GM23248 (cell line): ENCODE measurements around the gene TRIM40. TPM values are rescaled to one million over a fixed set of nuclear protein-coding genes. Genes with fewer than 3 reads are reported as not detected.
A peak's percentile ranks its signal among the peaks of the same experiment; 100 is the strongest.

Source experiments
- DNase-seq: peaks from one replicate; pipeline ENCODE4 v3.0.0-alpha.2; 2015
- H2AFZ ChIP-seq: fragments of 200-600 bp; sonication (generic); 2 replicates; pipeline ENCODE4 v1.6.1; 2016; ENCODE audit warnings: antibody characterized with exemption
- H3F3A ChIP-seq: fragments of 200-600 bp; sonication (generic); 2 replicates; pipeline ENCODE4 v1.6.1; 2016; ENCODE audit warnings: mild to moderate bottlenecking, antibody characterized with exemption, mixed run types; ENCODE audit not compliant: insufficient read depth
- H3K27ac ChIP-seq: fragments of 200-600 bp; sonication (generic); 2 replicates; pipeline ENCODE4 v1.5.1; 2016; ENCODE audit warnings: mild to moderate bottlenecking
- H3K27me3 ChIP-seq: fragments of 200-600 bp; sonication (generic); replicated peaks from 2 replicates; pipeline ENCODE4 v1.6.1; 2016; ENCODE audit warnings: mild to moderate bottlenecking; ENCODE audit not compliant: insufficient read depth
- H3K36me3 ChIP-seq: fragments of 200-600 bp; sonication (generic); 2 replicates; pipeline ENCODE4 v1.6.1; 2016; ENCODE audit warnings: low read depth, mild to moderate bottlenecking
- H3K4me1 ChIP-seq: fragments of 200-600 bp; sonication (generic); 2 replicates; pipeline ENCODE4 v1.6.1; 2016; ENCODE audit warnings: mild to moderate bottlenecking; ENCODE audit not compliant: insufficient read depth
- H3K4me2 ChIP-seq: fragments of 200-600 bp; sonication (generic); one replicate; pipeline ENCODE4 v1.6.1; 2016; ENCODE audit warnings: mild to moderate bottlenecking; ENCODE audit not compliant: unreplicated experiment
- H3K4me3 ChIP-seq: fragments of 200-600 bp; sonication (generic); 2 replicates; pipeline ENCODE4 v1.5.1; 2016; ENCODE audit warnings: mild to moderate bottlenecking
- H3K79me2 ChIP-seq: fragments of 200-600 bp; sonication (generic); 2 replicates; pipeline ENCODE4 v1.6.1; 2016; ENCODE audit warnings: mild to moderate bottlenecking; ENCODE audit not compliant: insufficient read depth
- H3K9ac ChIP-seq: fragments of 200-600 bp; sonication (generic); 2 replicates; pipeline ENCODE4 v1.6.1; 2016; ENCODE audit warnings: mild to moderate bottlenecking
- H3K9me2 ChIP-seq: fragments of 200-600 bp; sonication (generic); 2 replicates; pipeline ENCODE4 v1.6.1; 2016; ENCODE audit warnings: mixed run types, mild to moderate bottlenecking, moderate library complexity; ENCODE audit not compliant: insufficient read depth
- H3K9me3 ChIP-seq: fragments of 200-600 bp; sonication (generic); one replicate; pipeline ENCODE4 v1.6.1; 2017; ENCODE audit warnings: low read depth
- H4K20me1 ChIP-seq: fragments of 200-600 bp; sonication (generic); 2 replicates; pipeline ENCODE4 v1.6.0; 2016; ENCODE audit not compliant: insufficient read depth
- EZH2 ChIP-seq: fragments of 200-600 bp; sonication (generic); IDR thresholded peaks from 2 replicates; pipeline ENCODE4 v1.6.1; 2018; ENCODE audit warnings: antibody characterized with exemption, mild to moderate bottlenecking; ENCODE audit not compliant: insufficient read depth, poor library complexity, severe bottlenecking
- EZH2phosphoT487 ChIP-seq: fragments of 200-600 bp; sonication (generic); IDR thresholded peaks from 2 replicates; pipeline ENCODE4 v1.6.1; 2018; ENCODE audit warnings: antibody characterized with exemption, moderate library complexity, mild to moderate bottlenecking, low read depth; ENCODE audit not compliant: insufficient read depth
- WGBS, 2 experiments: methylation state at CpG; one replicate each; pipeline ENCODE4 v1.1.6; 2015 to 2017; ENCODE audit warnings: low lambda C conversion rate in 2 of 2, low coverage in 1 of 2; ENCODE audit errors: missing lambda C conversion rate in 2 of 2; 5-methylcytosine and 5-hydroxymethylcytosine counted together
- in situ Hi-C: fragments of 300-500 bp; cut with MboI; formaldehyde crosslinking; loops from 2 replicates; pipeline ENCODE4 v1.15.0; 2020
- polyA plus RNA-seq: library from polyadenylated mRNA; unstranded; fragments of >200 nt; fragmentation: Nextera tagmentation; extraction: Ambion mirVana; gene quantifications from 2 replicates; pipeline ENCODE4 v1.2.1, GENCODE V29; 2016
- total RNA-seq: library from RNA; depleted of rRNA; stranded (reverse); fragments of >200 nt; shearing (Covaris generic); gene quantifications from 2 replicates; pipeline ENCODE4 v1.2.3, GENCODE V29; 2014

Gene TRIM40
- total and polyA plus RNA-seq, 2 experiments from 2014 or later, result not detected

- no peak overlapping the region for H3K27ac ChIP-seq
- H3K9ac ChIP-seq, result no peak overlapping the region
- no peak for TF ChIP-seq EZH2phosphoT487
- TF ChIP-seq EZH2, result no peak
- 41 to 43% methylated on average over 6 of the region's 6 CpGs for WGBS, 2 experiments
- no peaks in the 10 kb centered on the region for H3K4me1 ChIP-seq
- no peak overlapping the region for H3K4me2 ChIP-seq
- peaks cover 50% of the 10 kb centered on the region for H3K27me3 ChIP-seq
- no peaks in the 10 kb centered on the region for H3K9me3 ChIP-seq
- no peak overlapping the region for H2AFZ ChIP-seq
- in situ Hi-C loops, result no loop called here
- no peaks in the 10 kb centered on the region for H3F3A ChIP-seq
- no peaks in the 10 kb centered on the region for H4K20me1 ChIP-seq
- no peaks in the 10 kb centered on the region for H3K9me2 ChIP-seq
- DNase-seq, result no peak
- no peaks in the 10 kb centered on the region for H3K36me3 ChIP-seq
- H3K79me2 ChIP-seq, result no peaks in the 10 kb centered on the region
- no peak overlapping the region for H3K4me3 ChIP-seq
These were observed 31.2 kb downstream of the TRIM40 start for GRCh38 chr6:30167101-30167500.

- in situ Hi-C loops, result no loop called here
- Histone ChIP-seq H3K4me2 (no peak overlapping the region), H3K9me3 (no peaks in the 10 kb centered on the region), H4K20me1 (no peaks in the 10 kb centered on the region), H3K4me3 (no peak overlapping the region), H3F3A (no peaks in the 10 kb centered on the region), H3K9me2 (no peaks in the 10 kb centered on the region), H3K4me1 (no peaks in the 10 kb centered on the region), H3K36me3 (no peaks in the 10 kb centered on the region), H3K9ac (no peak overlapping the region), H2AFZ (no peak overlapping the region), H3K27me3 (peaks cover 66% of the 10 kb centered on the region), H3K27ac (no peak overlapping the region), H3K79me2 (no peaks in the 10 kb centered on the region)
- 35 to 64% methylated on average over 1 of the region's 1 CpG for WGBS, 2 experiments
- no peak for DNase-seq
- TF ChIP-seq EZH2, result no peak
These were observed 32.8 kb downstream of the TRIM40 start for GRCh38 chr6:30168741-30169140.

- no peak overlapping the region for H3K27ac ChIP-seq
- WGBS, 2 experiments, result 31 to 32% methylated on average over 7 of the region's 7 CpGs
- no peaks in the 10 kb centered on the region for H3K9me2 ChIP-seq
- DNase-seq, result peak; percentile 68
- no peaks in the 10 kb centered on the region for H3F3A ChIP-seq
- in situ Hi-C loops, result no loop called here
- H3K4me2 ChIP-seq, result no peak overlapping the region
- no peaks in the 10 kb centered on the region for H3K9me3 ChIP-seq
- TF ChIP-seq EZH2, result no peak
- no peak for TF ChIP-seq EZH2phosphoT487
- peaks cover 78% of the 10 kb centered on the region for H3K27me3 ChIP-seq
- H3K4me1 ChIP-seq, result no peaks in the 10 kb centered on the region
- H3K79me2 ChIP-seq, result no peaks in the 10 kb centered on the region
- H3K9ac ChIP-seq, result no peak overlapping the region
- no peak overlapping the region for H3K4me3 ChIP-seq
- no peaks in the 10 kb centered on the region for H3K36me3 ChIP-seq
- no peaks in the 10 kb centered on the region for H4K20me1 ChIP-seq
- no peak overlapping the region for H2AFZ ChIP-seq
These were observed 34.0 kb downstream of the TRIM40 start for GRCh38 chr6:30169658-30170614.

GRCh38 chr6:30171677-30172471 lies 35.9 kb downstream of the TRIM40 start:
- H3F3A ChIP-seq, result no peaks in the 10 kb centered on the region
- TF ChIP-seq EZH2 (peak; percentile 73), EZH2phosphoT487 (0 out of 2 replicates have a peak, but pooled peaks have one; percentile 29)
- no peaks in the 10 kb centered on the region for H3K9me3 ChIP-seq
- H4K20me1 ChIP-seq, result no peaks in the 10 kb centered on the region
- 0 out of 2 replicates have a peak overlapping the region, but pooled peaks have one; percentile 1 for H3K4me3 ChIP-seq
- no peaks in the 10 kb centered on the region for H3K36me3 ChIP-seq
- no peaks in the 10 kb centered on the region for H3K9me2 ChIP-seq
- peak overlapping the region; percentile 22; the same call in 1 of the 2 replicates for H2AFZ ChIP-seq
- H3K27me3 ChIP-seq, result peaks cover 92% of the 10 kb centered on the region
- H3K4me1 ChIP-seq, result no peaks in the 10 kb centered on the region
- no peak overlapping the region for H3K9ac ChIP-seq
- H3K27ac ChIP-seq, result no peak overlapping the region
- DNase-seq, result peak; percentile 43
- no peaks in the 10 kb centered on the region for H3K79me2 ChIP-seq
- 6 to 7% methylated on average over 58 to 59 of the region's 62 CpGs for WGBS, 2 experiments
- in situ Hi-C loops, result no loop called here
- H3K4me2 ChIP-seq, result no peak overlapping the region
